ENCODE measurements around the gene UBE2E2. TPM values are rescaled to one million over a fixed set of nuclear protein-coding genes. Genes with fewer than 3 reads are reported as not detected.

UBE2E2 gene
- total RNA-seq, 1 donor from 2014 or later: 61.3 TPM

DNA sequence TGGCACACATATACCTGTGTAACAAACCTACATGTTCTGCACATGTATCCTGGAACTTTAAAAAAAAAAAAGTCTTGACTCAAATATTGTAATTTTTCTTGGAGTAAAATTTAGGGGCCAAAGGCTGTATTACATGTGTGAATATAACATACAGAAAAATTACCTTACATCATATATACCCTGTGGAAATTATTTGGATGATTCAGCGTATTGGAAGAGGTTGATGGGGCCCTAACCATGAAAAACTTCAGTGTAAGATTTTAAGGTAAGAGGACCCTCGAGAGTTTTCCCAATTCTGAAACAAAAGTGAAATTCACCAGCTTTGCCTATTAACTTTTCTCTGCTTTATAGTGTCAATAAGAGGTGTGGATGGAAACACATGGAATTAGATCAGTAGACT, 56.4 kb downstream of the UBE2E2 start:
- Histone ChIP-seq H3K27me3 (ENCODE audit: control insufficient read depth, insufficient read depth, low read length) (no peaks in the 10 kb centered on the region), H3K36me3 (ENCODE audit: control insufficient read depth, insufficient read depth, low read length) (no peaks in the 10 kb centered on the region), H3K4me3 (ENCODE audit: low read depth, low read length) (no peak overlapping the region)
- TF ChIP-seq, protein P1, sequence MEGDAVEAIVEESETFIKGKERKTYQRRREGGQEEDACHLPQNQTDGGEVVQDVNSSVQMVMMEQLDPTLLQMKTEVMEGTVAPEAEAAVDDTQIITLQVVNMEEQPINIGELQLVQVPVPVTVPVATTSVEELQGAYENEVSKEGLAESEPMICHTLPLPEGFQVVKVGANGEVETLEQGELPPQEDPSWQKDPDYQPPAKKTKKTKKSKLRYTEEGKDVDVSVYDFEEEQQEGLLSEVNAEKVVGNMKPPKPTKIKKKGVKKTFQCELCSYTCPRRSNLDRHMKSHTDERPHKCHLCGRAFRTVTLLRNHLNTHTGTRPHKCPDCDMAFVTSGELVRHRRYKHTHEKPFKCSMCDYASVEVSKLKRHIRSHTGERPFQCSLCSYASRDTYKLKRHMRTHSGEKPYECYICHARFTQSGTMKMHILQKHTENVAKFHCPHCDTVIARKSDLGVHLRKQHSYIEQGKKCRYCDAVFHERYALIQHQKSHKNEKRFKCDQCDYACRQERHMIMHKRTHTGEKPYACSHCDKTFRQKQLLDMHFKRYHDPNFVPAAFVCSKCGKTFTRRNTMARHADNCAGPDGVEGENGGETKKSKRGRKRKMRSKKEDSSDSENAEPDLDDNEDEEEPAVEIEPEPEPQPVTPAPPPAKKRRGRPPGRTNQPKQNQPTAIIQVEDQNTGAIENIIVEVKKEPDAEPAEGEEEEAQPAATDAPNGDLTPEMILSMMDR (IDR thresholded peaks at IDR 0.05; ENCODE audit: insufficient read depth, low read length, severe bottlenecking): no peak
- FAIRE-seq (no peak), DNase-seq (ENCODE audit: low read depth) (no peak)

DNA sequence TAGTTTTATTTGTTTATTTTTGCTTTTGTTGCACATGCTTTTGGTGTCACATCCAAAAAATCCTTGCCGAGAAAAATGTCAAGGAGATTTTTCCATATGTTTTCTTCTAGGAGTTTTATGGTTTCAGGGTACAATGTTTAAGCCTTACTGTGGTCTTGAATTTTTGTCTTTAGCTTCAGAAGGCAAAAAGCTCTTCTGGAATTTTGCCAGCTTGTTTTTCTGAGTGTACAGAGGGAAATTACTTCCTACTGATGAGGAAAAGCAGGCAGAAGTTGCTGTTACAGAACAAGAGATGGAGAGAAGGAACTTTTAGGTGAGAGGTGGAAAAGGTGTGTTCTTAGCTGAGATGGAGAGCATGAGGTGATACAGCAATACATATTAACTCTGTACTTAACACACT, 59.6 kb downstream of the UBE2E2 start:
- DNase-seq (ENCODE audit: low read depth): no peak
- Histone ChIP-seq H3K36me3 (ENCODE audit: control insufficient read depth, insufficient read depth, low read length) (no peaks in the 10 kb centered on the region), H3K4me3 (ENCODE audit: low read depth, low read length) (no peak overlapping the region), H3K27me3 (ENCODE audit: control insufficient read depth, insufficient read depth, low read length) (no peaks in the 10 kb centered on the region)
- no peak for FAIRE-seq
- TF ChIP-seq, protein P1 (IDR thresholded peaks at IDR 0.05; ENCODE audit: insufficient read depth, low read length, severe bottlenecking): no peak

- no peak overlapping the region for H3K4me3 ChIP-seq (ENCODE audit: low read depth, low read length)
- no peaks in the 10 kb centered on the region for H3K36me3 ChIP-seq (ENCODE audit: control insufficient read depth, insufficient read depth, low read length)
- TF ChIP-seq, protein P1 (IDR thresholded peaks at IDR 0.05; ENCODE audit: insufficient read depth, low read length, severe bottlenecking): no peak
- H3K27me3 ChIP-seq (ENCODE audit: control insufficient read depth, insufficient read depth, low read length): no peaks in the 10 kb centered on the region
- peak; percentile 83 for DNase-seq (ENCODE audit: low read depth)
- FAIRE-seq: no peak
These were observed 60.7 kb downstream of the UBE2E2 start for GRCh38 chr3:23263796-23264195.

GRCh38 chr3:23264413-23264812, 61.3 kb downstream of the UBE2E2 start:
- Histone ChIP-seq H3K36me3 (ENCODE audit: control insufficient read depth, insufficient read depth, low read length) (no peaks in the 10 kb centered on the region), H3K27me3 (ENCODE audit: control insufficient read depth, insufficient read depth, low read length) (no peaks in the 10 kb centered on the region), H3K4me3 (ENCODE audit: low read depth, low read length) (no peak overlapping the region)
- TF ChIP-seq, protein P1 (IDR thresholded peaks at IDR 0.05; ENCODE audit: insufficient read depth, low read length, severe bottlenecking): no peak
- no peak for FAIRE-seq
- DNase-seq (ENCODE audit: low read depth): peak; percentile 68

- no peak for FAIRE-seq
- no peak overlapping the region for H3K4me3 ChIP-seq (ENCODE audit: low read depth, low read length)
- no peak for DNase-seq (ENCODE audit: low read depth)
- no peaks in the 10 kb centered on the region for H3K36me3 ChIP-seq (ENCODE audit: control insufficient read depth, insufficient read depth, low read length)
- TF ChIP-seq, protein P1 (IDR thresholded peaks at IDR 0.05; ENCODE audit: insufficient read depth, low read length, severe bottlenecking): no peak
- no peaks in the 10 kb centered on the region for H3K27me3 ChIP-seq (ENCODE audit: control insufficient read depth, insufficient read depth, low read length)
These were observed 67.3 kb downstream of the UBE2E2 start for GRCh38 chr3:23270423-23270822.
